Measurements from ENCODE around the gene GALNT2.

GALNT2 gene

DNA sequence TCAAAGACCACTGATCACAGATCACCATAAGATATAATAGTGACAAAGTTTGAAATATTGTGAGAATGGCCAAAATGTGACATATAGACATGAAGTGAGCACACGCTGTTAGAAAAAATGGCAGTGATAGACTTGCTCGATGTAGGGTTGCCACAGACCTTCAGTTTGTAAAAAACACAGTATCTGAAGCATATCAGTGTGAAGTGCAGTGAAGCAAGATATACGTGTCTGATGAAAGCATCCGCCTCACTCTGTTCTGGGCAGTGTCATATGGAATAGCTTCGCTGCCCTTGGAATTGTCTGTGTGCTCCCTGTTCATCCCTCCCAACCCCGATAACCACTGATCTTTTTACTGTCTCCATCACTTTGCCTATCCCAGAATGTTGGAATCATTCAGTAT is 50.7 kb downstream of the GALNT2 start:
- DNase-seq = no peak

DNA sequence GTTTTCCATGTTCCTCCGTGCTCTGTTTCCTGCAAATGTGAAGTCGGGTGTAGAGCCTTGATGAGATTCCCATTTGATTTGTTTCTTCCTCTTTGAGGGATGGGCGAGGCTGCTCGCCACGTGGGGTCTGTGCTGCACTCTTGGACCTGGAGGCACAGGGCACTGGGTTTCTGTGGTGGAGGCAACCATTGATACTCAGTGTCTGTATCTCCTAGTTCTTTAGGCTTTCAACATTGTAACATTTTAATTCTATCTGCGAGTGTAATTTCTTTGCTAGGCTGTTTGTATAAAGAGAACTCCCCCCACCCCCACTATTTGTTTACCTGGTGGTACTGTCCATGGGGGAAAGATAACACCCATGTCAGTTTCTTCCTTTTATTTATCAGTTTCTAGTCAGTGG is 52.3 kb downstream of the GALNT2 start:
- no peak for DNase-seq

DNA sequence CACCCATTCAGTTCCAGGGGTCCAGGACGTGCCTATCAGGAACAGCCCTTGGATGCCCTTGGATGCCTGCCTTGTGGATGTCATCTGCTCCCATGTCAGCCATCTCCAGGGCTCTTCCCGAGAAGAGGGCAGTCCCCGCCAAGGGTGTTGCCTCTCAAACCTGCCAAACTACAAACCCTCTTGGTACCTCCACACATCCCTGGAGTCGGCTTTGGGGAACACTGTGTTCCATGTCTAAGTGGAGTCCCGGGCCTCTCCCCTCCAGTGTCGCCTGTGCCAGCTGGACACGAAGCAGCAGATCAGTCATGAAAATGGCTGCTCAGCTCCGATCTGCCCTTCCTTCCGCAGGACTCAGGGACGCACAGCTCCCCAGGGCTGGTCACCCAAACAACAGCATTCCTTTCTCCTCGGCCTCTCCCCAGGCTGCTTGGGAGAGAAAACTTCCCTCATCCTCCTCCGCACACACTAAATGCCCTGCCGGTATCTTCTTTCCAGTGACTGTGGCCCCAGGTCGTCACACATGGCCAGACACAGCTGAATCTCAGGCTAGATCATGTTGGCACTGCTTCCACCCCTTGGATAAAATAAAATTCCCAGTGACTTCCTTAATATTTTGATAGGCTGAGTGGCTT is 53.4 kb downstream of the GALNT2 start:
- no peak for DNase-seq

DNA sequence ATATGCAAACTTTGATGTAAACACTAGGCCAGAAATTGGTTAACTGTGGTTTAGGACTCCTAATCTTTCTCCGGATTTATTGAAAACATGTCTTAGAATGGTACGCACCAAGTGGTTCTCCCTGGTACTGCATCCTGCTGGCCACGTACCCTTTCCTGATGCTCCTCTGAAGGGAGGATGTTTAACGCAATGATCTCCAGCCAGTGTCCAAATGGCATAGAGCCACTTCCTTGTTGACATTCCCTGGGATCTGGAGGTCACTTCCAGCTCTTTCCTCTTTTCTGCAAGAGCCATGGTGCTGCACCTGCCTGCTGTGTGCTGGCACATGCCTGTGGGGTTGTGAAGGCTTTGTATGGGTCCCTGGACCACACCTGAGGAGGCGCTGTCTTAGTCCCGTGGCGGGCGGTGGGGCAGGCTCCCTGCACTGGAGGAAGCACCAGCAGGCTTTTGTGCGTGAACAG is 53.9 kb downstream of the GALNT2 start:
- DNase-seq = peak in 1 of 2 experiments; percentile 8

DNA sequence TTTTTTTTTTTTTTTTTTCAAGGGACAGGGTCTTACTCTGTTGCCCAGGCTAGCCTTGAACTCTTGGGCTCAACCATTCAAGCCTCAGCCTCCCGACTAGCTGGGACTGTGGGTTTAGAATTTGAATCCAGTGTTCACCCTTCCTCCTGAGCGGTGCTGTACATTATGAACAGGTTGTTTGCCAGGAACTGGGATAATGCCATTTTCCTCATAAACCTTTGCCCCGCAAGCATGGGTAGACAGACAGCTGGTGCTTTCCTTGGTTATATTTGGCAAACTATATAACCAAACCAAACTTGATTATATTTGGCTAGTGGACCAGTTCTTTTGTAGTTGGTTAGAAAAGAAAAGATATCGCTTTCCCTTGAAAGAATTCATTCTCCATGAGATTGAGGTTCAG is 54.9 kb downstream of the GALNT2 start:
- no peak for DNase-seq

DNA sequence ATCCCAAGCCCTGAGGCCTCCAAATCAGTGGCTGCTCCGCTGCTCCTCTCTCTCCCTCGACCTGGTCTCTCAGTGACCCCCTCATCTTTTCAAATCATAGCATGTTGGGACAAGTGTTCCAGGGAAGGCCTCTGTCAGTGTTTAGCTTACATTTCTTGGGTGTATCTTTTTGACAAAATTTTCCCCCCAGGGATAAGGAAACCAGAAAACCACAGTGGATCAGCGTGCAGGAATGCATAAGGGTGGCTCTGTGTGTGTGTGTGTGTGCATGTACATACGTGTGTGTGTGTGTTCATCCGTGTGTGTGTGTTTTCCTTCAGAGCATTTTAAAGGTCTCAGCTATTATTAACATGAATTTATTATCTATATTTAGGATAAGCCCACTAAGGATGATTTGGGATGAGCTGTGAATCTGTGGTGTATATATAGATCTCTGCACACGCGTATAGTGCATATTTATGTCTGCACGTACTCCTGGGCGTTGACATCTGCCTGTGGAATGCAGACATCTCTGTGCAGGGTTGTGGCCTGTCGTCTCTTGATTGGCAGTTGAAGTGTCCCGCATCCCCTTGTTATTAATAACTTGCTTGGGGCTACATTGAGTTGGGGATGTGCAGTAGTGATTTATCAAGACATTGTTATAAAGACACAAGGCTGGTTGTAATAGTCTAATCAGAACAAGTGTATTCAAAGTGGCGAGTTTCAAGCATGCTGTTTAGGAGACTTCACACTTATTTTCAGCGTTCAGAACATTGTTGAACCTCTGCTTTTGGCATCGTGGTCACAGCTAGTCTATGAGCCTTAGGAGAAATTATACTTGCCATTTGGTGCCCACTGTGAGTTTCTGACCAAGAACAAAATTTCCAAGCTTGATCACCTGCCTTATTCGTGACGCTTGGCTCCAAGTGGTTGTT is 55.6 kb downstream of the GALNT2 start:
- no peak for DNase-seq

DNA sequence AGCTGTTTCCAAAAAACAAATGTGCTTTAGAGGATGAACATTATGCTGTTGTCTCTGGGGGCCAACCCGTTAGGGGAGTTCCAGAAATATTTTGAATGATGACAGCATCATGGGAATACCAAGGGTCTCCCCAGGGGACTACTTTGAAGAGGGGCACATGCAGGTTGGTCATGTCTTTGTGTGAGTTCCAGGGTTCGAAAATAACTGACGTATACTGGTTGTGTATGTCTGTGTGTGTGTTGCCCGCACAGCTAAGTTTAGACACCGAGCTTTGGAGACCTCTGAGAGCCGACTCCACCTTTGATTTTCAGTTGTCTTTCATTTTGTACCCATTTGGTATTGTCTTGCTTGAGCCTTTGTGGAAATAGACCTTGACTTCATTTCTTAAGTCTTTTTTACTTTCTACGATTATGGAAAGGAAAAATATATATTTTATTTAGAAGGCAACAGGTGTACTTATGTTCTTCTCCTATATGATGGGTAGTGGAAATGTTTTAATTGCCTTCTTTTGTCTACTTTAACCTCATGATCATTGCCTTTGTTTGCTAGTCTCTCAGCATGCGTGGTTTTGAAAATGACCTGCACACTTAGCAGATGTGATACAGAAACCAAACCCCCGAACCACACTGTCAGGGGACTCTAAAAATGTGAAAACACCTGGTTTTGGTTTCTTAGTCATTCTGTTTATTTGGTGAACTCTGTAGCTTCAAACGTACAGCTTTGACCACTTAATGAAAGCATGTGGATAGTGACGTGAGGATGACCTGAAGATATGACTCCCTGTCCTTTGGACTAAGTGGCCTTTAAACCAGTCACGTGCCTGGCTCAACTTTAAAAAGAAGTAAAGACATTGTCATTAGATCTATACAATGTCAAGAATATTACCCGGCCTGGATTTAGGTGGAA is 56.5 kb downstream of the GALNT2 start:
- no peak for DNase-seq

DNA sequence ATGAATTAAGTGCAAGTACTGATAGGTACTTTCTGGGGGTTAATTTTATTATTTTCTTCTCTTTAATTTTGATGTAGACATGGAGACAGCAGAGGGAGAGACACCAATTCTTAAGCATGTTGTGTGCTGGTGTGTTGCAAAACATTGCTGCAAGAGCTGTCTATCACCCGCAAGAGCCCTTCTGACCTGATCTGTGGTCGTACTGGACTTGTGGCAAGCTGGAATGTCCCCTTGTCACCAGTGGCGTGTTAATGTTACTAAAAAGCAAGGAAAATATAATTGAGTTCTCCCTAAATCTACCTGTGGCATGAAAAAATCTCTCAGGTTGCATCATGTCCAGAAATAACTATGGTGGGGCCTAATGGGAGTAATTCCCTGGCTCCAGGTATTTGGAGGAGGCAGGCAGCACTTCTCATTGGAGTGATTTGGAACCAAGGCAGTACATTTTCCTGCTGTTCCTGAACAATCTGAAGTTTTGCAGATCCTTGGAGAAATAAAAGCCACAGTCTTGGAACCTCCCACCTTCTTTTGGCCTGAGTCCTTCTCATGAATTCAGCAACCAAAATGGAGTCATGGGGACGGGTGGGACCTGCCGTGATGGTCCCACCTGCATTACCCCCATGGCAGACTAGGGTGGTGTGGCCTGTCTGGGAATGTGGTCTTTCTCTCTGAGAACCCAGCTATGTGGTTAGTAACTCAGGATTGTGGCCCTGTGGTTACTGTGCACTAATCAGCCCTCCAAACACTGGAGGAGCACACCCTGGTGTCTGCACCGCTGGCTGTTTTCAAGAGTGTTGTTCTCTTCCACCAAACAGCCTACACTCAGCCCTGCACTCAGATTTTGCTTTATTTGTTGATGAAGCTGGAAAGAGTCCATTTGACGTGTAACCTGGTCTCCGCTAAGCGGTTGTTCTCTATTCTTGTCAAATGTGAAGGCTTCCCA is 57.4 kb downstream of the GALNT2 start:
- DNase-seq = no peak

DNA sequence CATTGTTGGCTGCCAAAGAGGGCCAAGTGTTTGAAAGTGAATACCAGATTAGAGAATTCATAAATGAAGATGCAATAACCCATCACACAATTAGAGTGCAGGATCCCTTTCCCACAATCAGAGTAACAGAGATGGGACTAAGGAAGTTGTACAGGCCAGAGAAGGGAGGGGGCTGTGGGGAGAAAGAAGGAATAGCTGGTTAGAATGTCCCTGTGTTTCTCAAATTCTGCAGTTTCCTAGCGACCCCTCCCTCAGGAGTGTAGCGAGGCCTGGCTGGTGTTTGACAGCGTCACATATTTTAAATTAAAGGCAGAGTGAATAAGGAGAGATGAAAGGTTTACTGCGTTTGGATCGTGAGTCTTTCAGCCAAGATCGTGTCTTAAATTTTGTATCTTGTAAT is 58.1 kb downstream of the GALNT2 start:
- no peak for DNase-seq

DNA sequence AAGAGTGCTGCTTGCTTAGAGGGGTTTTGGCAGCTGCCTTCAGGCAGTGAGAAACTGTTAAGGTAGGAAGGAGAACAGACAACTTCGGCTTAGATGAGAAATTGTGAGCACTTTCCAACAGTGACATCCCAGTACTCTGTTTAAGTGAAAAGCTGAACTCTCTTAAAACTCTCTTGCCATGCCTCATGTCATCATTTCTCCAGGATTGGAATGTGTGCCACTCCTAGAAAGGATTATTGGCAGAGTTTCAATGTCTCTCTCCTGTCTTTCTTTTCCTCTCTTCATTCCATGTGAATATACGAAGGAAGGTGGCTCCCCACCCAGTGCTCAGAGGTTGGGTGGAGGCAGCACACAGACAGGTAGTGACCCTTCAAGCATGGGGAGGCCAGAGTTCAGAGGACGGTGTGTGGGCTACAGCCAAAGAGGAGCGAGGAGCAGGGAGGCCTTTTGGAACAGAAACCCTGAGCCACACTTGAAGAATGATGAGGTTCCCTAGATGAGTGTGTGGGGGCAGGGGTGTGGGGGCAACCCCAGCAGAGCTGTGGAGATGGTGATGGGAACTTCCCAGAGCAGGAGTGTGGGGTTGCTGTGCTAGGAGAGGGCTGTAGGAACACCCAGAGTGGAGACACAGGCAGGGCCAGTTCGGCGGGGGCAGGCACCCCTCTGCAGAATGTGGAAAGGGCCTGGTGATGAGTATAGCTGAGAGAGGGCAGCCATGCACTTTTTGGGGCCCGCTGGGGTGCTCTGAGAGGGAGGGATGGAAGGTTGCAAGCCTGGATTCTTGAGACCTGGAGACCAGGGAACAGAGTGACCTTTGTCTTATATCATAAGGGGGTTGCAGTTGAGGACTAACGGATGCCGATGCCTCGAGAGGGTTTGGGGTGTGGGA is 58.8 kb downstream of the GALNT2 start:
- DNase-seq = no peak

DNA sequence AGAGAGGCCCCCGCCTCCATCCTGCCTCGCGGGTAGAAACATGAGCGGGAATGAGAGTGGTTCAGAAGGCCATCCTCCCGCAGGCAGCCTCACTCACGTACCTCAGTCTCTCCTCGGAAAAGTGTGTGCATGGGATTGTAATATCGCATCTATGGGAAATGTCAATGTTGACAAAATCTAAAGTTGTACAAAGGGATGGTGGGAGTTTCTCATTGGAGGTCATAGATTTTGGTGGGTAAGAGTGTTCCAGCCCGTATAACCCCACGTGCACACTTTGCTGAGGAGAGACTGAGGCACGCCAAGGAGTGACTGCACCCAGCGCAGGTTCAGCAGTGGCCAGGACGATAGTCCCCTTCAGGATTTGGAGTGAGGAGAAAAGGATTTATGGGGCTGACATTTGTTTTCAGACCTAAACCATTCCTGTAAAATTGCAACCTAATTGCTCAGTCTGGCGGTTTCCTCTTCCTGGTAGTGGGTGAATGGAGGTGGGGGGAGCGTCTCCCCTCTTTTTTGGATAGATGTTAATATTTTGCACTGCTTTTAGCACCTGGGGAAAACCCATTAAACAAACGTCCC is 59.6 kb downstream of the GALNT2 start:
- DNase-seq = no peak

DNA sequence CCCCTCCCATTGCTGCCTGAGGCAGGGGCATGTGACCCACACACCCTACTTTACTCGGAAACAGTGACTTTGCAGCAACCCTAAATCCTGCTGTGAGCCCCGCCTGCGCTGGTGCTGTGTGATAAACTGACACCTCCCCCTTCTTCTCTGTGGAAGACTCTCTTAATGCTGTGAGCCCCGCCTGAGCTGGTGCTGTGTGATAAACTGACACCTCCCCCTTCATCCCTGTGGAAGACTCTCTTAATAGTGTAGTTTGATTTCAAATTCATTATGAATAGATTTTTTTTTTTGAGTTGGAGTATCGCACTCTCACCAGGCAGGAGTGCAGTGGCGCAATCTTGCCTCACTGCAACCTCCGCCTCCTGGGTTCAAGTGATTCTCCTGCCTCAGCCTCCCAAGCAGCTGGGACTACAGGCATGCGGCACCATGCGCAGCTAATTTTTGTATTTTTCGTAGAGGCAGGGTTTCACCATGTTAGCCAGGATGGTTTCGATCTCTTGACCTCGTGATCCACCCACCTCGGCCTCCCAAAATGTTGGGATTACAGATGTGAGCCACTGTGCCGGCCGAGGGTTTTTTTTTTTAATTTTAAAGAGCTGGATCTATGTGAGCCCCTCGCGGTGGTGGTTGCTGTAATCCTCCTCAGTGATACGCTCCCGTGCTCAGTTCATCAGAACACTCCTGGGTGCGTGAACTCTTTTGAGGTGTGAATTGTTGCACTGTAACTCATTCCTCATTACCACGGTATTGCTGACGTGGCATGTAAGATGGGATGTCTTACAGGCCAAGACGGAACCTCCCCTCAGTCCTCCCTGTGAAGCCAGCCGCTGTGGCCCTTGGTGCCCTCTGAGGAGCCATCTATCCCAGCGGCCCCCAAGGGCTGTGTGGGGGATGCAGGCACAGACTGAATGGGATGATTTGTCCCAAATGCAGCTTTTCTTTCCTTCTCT is 60.3 kb downstream of the GALNT2 start:
- no peak for DNase-seq

DNA sequence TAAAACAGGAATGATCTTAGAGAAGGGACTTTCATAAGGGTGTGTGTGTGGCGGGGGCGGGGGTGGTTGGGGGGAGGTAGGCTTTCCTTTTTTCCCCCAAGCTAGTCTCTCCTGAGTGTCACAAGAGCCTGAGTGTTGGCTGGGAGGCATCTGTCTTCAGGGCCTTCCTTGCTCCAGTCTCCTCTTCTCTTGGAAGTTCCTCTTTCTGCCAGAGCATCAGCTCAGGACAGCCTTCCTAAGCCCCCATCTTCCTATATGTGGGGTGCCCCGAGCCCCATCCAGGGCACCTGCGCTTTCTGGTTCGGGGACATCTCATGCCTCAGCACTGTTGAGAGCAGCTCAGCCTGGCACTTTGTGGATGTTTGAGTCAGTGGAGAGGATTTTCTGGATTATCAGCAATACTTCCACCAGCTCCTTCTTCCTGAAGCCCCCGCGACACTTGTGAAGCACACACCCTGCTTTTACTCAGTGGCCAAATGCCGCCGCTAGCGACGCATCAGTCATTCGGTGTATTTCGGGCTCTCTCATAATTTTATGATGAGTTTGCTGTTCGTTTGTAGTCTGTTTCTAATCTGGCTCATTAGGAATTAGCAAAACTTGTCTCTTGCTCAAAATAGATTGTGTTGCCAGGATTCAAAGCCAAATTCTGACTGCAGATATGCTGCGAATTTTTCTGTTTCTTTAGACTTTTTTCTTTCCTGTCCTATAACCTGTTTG is 61.7 kb downstream of the GALNT2 start:
- no peak for DNase-seq

DNA sequence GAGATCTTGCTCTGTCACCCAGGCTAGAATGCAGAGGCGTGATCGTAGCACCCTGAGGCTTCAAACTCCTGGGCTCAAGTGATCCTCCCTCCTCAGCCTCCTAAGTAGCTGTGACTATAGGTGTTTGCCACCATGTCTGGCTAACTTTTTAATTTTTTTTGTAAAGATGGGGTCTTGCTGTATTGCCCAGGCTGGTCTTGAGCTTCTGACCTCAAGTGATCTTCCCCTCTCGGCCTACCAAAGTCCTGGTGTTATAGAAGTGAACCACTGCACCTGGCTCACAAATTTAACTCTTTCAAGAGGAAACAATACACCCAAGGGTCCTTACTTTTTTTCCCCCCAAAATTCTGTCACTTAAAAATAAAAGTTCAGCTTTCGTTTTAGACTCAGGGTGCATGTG is 62.3 kb downstream of the GALNT2 start:
- DNase-seq = no peak

DNA sequence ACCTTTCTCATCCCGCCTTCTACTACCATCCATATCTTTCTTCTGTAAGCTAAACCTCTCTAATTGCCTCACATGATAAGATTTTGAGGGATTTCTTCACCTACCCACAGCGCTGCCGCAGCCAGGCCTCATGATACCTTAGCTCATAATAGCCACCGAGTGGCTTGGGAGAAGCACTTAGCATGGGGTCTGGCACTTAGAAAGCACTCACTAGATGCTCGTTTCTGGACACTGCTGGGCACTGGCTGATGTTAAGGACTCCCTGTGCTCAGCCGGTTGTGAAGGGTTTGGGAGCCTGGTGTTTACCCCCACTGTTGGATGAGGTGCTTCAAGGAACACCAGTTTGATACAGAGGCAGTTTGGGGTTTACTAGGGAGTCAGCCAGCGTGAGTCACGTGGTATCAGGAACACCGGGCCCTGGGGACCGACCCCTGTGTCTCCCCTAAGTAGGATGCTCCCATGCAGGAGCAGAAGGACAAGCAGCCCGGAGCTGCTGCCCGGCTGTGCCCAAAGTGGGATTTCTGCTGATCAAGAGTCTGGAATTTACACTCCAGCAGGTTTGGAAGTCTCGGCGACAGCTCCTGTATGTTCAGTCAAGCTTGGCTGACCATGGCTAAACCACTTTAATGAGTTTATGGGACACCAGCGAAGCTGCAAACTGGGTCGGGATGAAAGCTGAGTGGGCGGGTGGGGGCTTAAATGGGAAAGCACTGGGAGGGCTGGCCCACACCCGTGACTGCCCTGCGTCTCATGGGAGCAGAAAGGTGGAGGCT is 63.3 kb downstream of the GALNT2 start:
- DNase-seq = no peak

DNA sequence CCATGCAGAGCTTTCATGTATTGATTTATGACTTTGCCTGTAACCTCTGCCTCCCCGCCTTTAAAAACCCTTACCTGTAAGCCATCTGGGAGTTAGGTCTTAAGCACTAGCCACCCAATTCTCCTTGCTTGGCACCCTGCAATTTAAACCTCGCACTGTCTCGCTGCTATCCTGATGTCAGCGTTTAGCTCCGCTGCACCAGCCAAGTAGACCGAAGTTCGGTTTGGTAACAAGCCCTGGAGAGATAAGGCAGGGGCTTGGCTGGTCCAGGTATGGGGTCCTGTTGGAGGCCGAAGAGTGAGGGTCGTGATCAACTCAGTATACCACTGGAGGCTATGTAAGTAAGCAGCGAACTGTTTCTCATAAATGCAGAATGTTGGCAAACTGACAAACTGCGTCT is 64.4 kb downstream of the GALNT2 start:
- no peak for DNase-seq

DNA sequence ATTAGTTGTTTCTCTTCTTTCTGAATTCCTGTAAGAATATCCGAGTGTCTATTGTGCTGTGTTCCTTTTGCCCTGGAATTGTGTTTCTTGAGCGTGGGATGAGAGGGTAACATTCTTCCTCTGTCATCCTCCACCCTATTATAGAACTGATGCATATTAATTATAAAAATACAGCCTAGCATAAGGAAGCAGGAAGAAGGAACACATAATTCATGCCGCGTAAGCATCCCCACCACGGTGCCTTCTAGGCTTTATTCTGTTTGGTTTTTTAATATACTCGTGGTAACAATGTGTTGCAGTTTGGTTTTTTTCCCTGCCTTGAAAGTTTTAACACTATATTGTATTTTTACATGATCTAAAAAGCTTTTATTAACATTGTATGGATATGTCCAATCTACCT is 65.7 kb downstream of the GALNT2 start:
- no peak for DNase-seq

DNA sequence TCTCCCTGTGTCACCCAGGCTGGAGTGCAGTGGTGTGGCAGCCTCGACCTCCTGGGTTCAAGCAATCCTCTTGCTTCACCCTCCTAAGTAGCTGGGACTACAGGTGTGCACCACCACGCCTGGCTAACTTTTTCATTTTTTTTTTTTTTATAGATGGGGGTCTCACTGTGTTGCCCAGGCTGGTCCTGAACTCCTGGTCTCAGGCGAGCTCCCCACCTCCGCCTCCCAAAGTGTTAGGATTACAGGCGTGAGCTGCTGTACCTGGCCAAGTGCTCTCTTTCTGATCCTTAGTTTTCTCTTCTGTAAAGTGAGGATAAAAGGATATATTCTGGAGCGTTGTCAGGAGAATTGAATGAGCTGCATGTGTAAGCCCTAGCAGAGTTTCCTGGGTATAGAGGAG is 68.7 kb downstream of the GALNT2 start:
- no peak for DNase-seq
